AG10803 (cell line): ENCODE results near the gene GGT1.
A peak's percentile ranks its signal among the peaks of the same experiment; 100 is the strongest.

Source experiments
- DNase-seq: peaks from one replicate; pipeline ENCODE4 v3.0.0; 2010; ENCODE audit warnings: low read depth
- H3K4me3 ChIP-seq: 2 replicates; pipeline ENCODE4 v1.5.1; 2011; ENCODE audit warnings: mild to moderate bottlenecking, low read length, control low read depth
- TF ChIP-seq, protein P1 (sequence below): conservative IDR thresholded peaks from 2 replicates; pipeline ENCODE4 v1.5.1; 2011; ENCODE audit warnings: mild to moderate bottlenecking, low read length, control low read depth, inconsistent platforms

Gene GGT1

DNA sequence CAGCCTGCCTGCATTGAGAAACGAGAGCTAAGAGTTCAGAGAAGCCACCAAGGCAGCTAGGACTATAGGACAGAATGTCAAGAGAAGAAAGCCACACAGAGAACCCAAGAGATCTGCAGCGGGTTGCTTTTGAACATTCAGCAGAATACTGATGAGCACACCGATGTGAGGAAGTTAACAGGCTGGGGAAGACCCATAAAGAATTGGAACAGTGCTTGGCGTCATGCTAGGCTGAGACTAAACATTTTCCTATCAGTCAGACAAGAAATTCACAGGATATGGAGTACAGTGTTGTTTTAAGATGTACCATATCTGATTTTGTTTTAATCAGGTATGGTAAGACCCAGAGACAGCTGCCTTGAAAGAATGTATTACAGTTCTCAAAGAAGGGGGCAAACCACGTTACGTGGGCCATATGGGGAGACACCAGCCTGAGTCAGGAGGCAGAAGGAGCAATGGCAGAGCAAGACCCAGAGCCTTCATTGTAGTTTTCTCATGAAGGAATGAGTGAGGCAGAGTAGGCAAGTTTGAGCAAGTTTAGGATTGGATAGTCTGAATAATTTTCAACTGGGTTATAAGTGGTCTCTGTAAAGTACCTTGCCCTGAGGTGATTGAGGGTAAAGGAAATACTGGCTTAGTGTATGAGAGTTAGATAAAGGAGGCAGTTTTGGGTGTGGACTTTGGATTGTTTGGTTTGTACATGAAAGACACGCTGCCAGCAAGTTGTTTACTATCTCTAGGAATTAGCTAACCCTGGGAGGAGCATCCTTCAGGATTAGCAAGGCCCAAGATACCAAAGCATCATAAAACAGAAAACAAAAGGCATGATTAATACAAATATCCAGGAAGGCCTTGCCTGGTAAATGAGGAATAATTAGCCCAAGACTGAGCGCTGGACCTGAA lies 24.4 kb upstream of the GGT1 start:
- no peak overlapping the region for H3K4me3 ChIP-seq
- TF ChIP-seq, protein P1, sequence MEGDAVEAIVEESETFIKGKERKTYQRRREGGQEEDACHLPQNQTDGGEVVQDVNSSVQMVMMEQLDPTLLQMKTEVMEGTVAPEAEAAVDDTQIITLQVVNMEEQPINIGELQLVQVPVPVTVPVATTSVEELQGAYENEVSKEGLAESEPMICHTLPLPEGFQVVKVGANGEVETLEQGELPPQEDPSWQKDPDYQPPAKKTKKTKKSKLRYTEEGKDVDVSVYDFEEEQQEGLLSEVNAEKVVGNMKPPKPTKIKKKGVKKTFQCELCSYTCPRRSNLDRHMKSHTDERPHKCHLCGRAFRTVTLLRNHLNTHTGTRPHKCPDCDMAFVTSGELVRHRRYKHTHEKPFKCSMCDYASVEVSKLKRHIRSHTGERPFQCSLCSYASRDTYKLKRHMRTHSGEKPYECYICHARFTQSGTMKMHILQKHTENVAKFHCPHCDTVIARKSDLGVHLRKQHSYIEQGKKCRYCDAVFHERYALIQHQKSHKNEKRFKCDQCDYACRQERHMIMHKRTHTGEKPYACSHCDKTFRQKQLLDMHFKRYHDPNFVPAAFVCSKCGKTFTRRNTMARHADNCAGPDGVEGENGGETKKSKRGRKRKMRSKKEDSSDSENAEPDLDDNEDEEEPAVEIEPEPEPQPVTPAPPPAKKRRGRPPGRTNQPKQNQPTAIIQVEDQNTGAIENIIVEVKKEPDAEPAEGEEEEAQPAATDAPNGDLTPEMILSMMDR, result no peak
- peak; percentile 43 for DNase-seq

DNA sequence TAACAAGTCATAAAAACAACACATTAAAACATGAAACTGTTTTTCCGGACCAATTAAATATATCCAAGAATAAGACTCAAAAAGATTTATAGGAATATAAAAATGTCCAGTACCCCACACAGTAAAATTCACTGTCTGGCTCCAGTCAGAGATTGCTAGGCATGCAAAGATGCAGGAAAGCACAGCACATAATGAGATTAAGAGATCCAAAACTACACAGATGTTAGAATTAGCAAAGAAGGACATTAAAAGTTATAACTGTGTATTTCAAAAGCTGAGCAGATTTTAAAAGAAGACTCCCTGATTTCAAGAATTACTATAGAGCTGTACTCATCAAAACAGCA lies 23.8 kb upstream of the GGT1 start:
- no peak for DNase-seq
- TF ChIP-seq, protein P1, result no peak
- H3K4me3 ChIP-seq, result no peak overlapping the region

GRCh38 chr22:24580276-24580675 lies 22.7 kb upstream of the GGT1 start:
- TF ChIP-seq, protein P1, result no peak
- H3K4me3 ChIP-seq, result no peak overlapping the region
- peak; percentile 93 for DNase-seq

GRCh38 chr22:24582056-24582814 lies 20.8 kb upstream of the GGT1 start:
- H3K4me3 ChIP-seq, result no peak overlapping the region
- TF ChIP-seq, protein P1, result no peak
- DNase-seq, result no peak

- TF ChIP-seq, protein P1, result no peak
- no peak overlapping the region for H3K4me3 ChIP-seq
- peak; percentile 22 for DNase-seq
Observed at GRCh38 chr22:24583221-24584165, 19.5 kb upstream of the GGT1 start.

- no peak overlapping the region for H3K4me3 ChIP-seq
- DNase-seq, result no peak
- TF ChIP-seq, protein P1, result no peak
Observed at GRCh38 chr22:24584166-24584790, 18.7 kb upstream of the GGT1 start.
